GM18870 (cell line): Measurements from ENCODE around the gene G2E3.
"Not testable (repeated sequence)": the region's sequence is repeated elsewhere in the genome, so short reads cannot be mapped to it uniquely, and the experiment has no call there.

ENCODE experiments used
- ATAC-seq: cut with Tn5 transposase; IDR thresholded peaks from one replicate; pipeline ENCODE4 v1.9.1; 2021; ENCODE audit warnings: moderate library complexity; ENCODE audit not compliant: unreplicated experiment

The G2E3 gene

GRCh38 chr14:30558675-30559555 is at the start of gene G2E3:
G2E3 (plus strand) TSS chr14:30559158; CDS start chr14:30581080, 21,922 bp downstream.
- ATAC-seq, result peak; percentile 94

- ATAC-seq, result no peak
Observed at GRCh38 chr14:30517737-30518136, 41.2 kb upstream of the G2E3 start.

GRCh38 chr14:30518867-30519560 is 39.9 kb upstream of the G2E3 start:
- no peak for ATAC-seq

- no peak for ATAC-seq
Observed at GRCh38 chr14:30519961-30520360, 39.0 kb upstream of the G2E3 start.

- no peak for ATAC-seq
Observed at GRCh38 chr14:30520536-30520935, 38.4 kb upstream of the G2E3 start.

GRCh38 chr14:30521899-30522736 is 36.8 kb upstream of the G2E3 start:
- peak; percentile 64 for ATAC-seq

- no peak for ATAC-seq
Observed at GRCh38 chr14:30525833-30526232, 33.1 kb upstream of the G2E3 start.

- ATAC-seq, result no peak
Observed at GRCh38 chr14:30527196-30527595, 31.8 kb upstream of the G2E3 start.

GRCh38 chr14:30528119-30528518 is 30.8 kb upstream of the G2E3 start:
- ATAC-seq, result no peak

- ATAC-seq, result no peak
Observed at GRCh38 chr14:30528778-30529642, 29.9 kb upstream of the G2E3 start.

GRCh38 chr14:30532264-30532663 is 26.7 kb upstream of the G2E3 start:
- no peak for ATAC-seq

GRCh38 chr14:30533126-30533525 is 25.8 kb upstream of the G2E3 start:
- no peak for ATAC-seq

GRCh38 chr14:30541318-30541717 is 17.6 kb upstream of the G2E3 start:
- no peak for ATAC-seq

- not testable (repeated sequence) for ATAC-seq
Observed at GRCh38 chr14:30546735-30547134, 12.2 kb upstream of the G2E3 start.

GRCh38 chr14:30547388-30548048 is 11.4 kb upstream of the G2E3 start:
- no peak for ATAC-seq

- ATAC-seq, result no peak
Observed at GRCh38 chr14:30550335-30550734, 8.6 kb upstream of the G2E3 start.

- no peak for ATAC-seq
Observed at GRCh38 chr14:30551460-30551859, 7.5 kb upstream of the G2E3 start.

GRCh38 chr14:30553311-30553989 is 5.5 kb upstream of the G2E3 start:
- no peak for ATAC-seq

- ATAC-seq, result no peak
Observed at GRCh38 chr14:30558362-30558674, 640 bp upstream of the G2E3 start.
